ENCODE data around the gene MED9. TPM values are rescaled to one million over a fixed set of nuclear protein-coding genes. Genes with fewer than 3 reads are reported as not detected.

The MED9 gene
- total and polyA plus RNA-seq, 10 of the 15 experiments (the other 5 are each of a cell fraction or from before 2014, with no cell fraction given) = 1.5 to 22.4 (median 14.8) TPM

DNA sequence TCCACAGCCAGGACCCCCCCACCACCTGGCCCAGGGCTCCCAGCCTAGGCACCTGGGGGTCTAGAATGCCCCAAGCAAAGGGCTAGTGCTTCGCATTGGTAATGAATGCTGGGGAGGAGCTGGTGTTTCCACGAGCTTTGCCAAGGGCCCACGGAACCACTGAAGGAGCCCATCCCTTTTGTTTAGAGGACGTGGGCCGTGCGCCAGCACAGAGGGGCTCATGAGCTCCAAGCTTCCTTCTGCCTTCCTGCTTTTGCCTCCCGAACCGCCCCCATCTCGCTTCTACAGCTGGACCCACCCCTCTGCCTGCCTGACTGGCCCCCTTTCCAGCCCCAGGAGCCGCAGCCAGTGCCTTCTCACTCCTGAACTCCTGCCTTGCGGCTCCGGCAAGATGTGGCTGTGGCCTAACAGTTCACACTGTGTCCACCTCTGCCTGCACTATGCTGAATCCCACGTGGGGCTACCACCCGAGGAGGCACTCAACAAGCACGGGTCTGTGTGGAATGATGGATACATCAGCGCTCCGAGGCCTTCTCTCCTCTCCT lies 51.2 kb downstream of the MED9 start:
- in situ Hi-C loops (cut with MboI) (no loop called here), intact Hi-C loops (cut with micrococcal nuclease; ENCODE audit: unreplicated experiment) (no loop called here)
- SMC1A ChIA-PET (ENCODE audit: uncharacterized antibody, unreplicated experiment) = no interaction called here
- Histone ChIP-seq H3K36me3 (ENCODE audit: control insufficient read depth in 2 of 2, insufficient read depth in 2 of 2, low read length in 1 of 2) (no peaks in the 10 kb centered on the region), H3K4me2 (ENCODE audit: control insufficient read depth, insufficient read depth) (no peak overlapping the region), H3K79me2 (ENCODE audit: control insufficient read depth, insufficient read depth, low read length) (no peaks in the 10 kb centered on the region), H4K20me1 (ENCODE audit: control insufficient read depth, insufficient read depth) (no peaks in the 10 kb centered on the region), H3K4me3 (no peak overlapping the region), H3K9ac (ENCODE audit: control insufficient read depth, insufficient read depth, low read length) (no peak overlapping the region), H3K9me3 (replicated peaks; ENCODE audit: control insufficient read depth, insufficient read depth, low read length) (no peaks in the 10 kb centered on the region), H2AFZ (ENCODE audit: control insufficient read depth, low read depth, low read length) (no peak overlapping the region), H3K4me1 (ENCODE audit: control insufficient read depth, insufficient read depth, low read length) (no peaks in the 10 kb centered on the region), H3K27me3 (replicated peaks in 1 of 2; ENCODE audit: control insufficient read depth in 2 of 2, insufficient read depth in 2 of 2, low read length in 1 of 2) (no peaks in the 10 kb centered on the region; a peak in 1 of 4 replicates), H3K27ac (ENCODE audit: control insufficient read depth, insufficient read depth) (no peak overlapping the region)
- RAD21 ChIA-PET (ENCODE audit: unreplicated experiment) = interaction anchor here (0.6 kb wide), 1 partner anchor 16 kb away, joined by 5 read pairs; no protein-coding TSS in a partner anchor
- TF ChIP-seq, protein P1, sequence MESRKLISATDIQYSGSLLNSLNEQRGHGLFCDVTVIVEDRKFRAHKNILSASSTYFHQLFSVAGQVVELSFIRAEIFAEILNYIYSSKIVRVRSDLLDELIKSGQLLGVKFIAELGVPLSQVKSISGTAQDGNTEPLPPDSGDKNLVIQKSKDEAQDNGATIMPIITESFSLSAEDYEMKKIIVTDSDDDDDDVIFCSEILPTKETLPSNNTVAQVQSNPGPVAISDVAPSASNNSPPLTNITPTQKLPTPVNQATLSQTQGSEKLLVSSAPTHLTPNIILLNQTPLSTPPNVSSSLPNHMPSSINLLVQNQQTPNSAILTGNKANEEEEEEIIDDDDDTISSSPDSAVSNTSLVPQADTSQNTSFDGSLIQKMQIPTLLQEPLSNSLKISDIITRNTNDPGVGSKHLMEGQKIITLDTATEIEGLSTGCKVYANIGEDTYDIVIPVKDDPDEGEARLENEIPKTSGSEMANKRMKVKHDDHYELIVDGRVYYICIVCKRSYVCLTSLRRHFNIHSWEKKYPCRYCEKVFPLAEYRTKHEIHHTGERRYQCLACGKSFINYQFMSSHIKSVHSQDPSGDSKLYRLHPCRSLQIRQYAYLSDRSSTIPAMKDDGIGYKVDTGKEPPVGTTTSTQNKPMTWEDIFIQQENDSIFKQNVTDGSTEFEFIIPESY (IDR thresholded peaks at IDR 0.05) = no peak
- no peak for TF ChIP-seq IKZF1 (conservative IDR thresholded peaks at IDR 0.05)
- POLR2A ChIA-PET = no interaction called here
- 53% methylated on average over 17 of the region's 17 CpGs for WGBS (ENCODE audit: insufficient coverage, insufficient replicate concordance, low lambda C conversion rate, missing lambda C conversion rate)
- no peak for DNase-seq (ENCODE audit: low read depth, low spot score)
- CTCF ChIA-PET = no interaction called here
- no peak for FAIRE-seq
- no TSS peak for BruUV-seq (replicated peaks)
- ATAC-seq = no peak

DNA sequence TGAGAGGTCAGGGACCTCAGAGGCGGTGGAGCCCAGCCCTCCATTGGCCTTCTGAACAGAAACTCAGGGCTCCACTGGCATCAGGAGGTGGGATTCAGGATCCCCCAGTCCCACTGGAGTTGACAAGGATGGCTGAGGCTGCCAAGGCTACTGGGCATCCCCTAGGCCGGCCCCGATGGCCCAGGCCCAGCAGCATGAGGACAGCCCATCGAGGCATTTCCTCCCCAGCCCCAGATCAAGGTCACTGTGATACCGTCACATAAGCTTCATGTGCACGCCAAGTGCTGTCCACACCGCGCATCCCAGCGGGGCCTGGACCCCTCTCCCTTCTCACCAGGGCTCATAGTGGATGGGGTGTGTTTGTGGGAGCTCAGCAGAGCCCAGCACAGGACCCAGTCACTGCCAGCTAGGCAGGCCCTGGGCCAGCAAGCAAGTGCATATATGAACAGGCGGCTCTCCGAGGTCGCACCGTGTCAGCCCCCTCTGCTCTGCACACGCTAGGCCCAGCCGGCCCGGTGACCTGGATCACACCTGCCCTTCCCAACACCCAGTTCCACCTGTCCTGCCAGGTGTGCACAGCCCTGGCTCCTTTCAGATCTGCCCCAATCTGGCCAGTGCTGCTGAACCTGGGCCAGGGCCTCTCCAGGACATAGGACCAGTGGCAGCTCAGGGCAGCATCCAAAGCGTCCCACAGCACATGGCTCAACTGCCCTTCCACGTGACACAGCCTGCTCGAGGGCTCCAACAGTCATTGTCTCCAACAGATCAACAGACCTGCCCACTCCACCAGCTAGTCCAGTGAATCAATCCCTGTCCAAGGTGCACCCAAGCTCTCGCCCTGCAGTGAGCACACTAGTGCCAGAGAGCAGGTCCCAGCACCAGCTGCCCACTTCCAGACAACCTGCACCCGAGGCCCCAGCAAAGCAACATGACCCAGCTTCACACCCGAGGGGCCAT lies 52.2 kb downstream of the MED9 start:
- POLR2A ChIA-PET = no interaction called here
- SMC1A ChIA-PET (ENCODE audit: uncharacterized antibody, unreplicated experiment) = no interaction called here
- no peaks in the 10 kb centered on the region for H3K79me2 ChIP-seq (ENCODE audit: control insufficient read depth, insufficient read depth, low read length)
- H3K27me3 ChIP-seq (replicated peaks in 1 of 2; ENCODE audit: control insufficient read depth in 2 of 2, insufficient read depth in 2 of 2, low read length in 1 of 2) = no peaks in the 10 kb centered on the region; a peak in 1 of 4 replicates
- ATAC-seq = no peak
- H2AFZ ChIP-seq (ENCODE audit: control insufficient read depth, low read depth, low read length) = no peak overlapping the region
- no peaks in the 10 kb centered on the region for H4K20me1 ChIP-seq (ENCODE audit: control insufficient read depth, insufficient read depth)
- RAD21 ChIA-PET (ENCODE audit: unreplicated experiment) = interaction anchor here (0.6 kb wide), 2 partner anchors 15 to 112 kb away, joined by 3 to 5 read pairs; no protein-coding TSS in a partner anchor
- BruUV-seq (replicated peaks) = no TSS peak
- H3K9ac ChIP-seq (ENCODE audit: control insufficient read depth, insufficient read depth, low read length) = no peak overlapping the region
- FAIRE-seq = no peak
- intact Hi-C loops (cut with micrococcal nuclease; ENCODE audit: unreplicated experiment) (no loop called here), in situ Hi-C loops (cut with MboI) (no loop called here)
- no peaks in the 10 kb centered on the region for H3K36me3 ChIP-seq (ENCODE audit: control insufficient read depth in 2 of 2, insufficient read depth in 2 of 2, low read length in 1 of 2)
- H3K4me3 ChIP-seq = no peak overlapping the region
- H3K9me3 ChIP-seq (replicated peaks; ENCODE audit: control insufficient read depth, insufficient read depth, low read length) = no peaks in the 10 kb centered on the region
- 57% methylated on average over 22 of the region's 22 CpGs for WGBS (ENCODE audit: insufficient coverage, insufficient replicate concordance, low lambda C conversion rate, missing lambda C conversion rate)
- no peak overlapping the region for H3K4me2 ChIP-seq (ENCODE audit: control insufficient read depth, insufficient read depth)
- no peaks in the 10 kb centered on the region for H3K4me1 ChIP-seq (ENCODE audit: control insufficient read depth, insufficient read depth, low read length)
- DNase-seq (ENCODE audit: low read depth, low spot score) = no peak
- CTCF ChIA-PET = no interaction called here
- no peak overlapping the region for H3K27ac ChIP-seq (ENCODE audit: control insufficient read depth, insufficient read depth)
- no peak for TF ChIP-seq TCF3 (IDR thresholded peaks at IDR 0.05; ENCODE audit: borderline replicate concordance, insufficient read depth, low read depth, low read length)
- no peak for TF ChIP-seq TARDBP (IDR thresholded peaks at IDR 0.05; ENCODE audit: borderline replicate concordance)
- TF ChIP-seq, protein P2, sequence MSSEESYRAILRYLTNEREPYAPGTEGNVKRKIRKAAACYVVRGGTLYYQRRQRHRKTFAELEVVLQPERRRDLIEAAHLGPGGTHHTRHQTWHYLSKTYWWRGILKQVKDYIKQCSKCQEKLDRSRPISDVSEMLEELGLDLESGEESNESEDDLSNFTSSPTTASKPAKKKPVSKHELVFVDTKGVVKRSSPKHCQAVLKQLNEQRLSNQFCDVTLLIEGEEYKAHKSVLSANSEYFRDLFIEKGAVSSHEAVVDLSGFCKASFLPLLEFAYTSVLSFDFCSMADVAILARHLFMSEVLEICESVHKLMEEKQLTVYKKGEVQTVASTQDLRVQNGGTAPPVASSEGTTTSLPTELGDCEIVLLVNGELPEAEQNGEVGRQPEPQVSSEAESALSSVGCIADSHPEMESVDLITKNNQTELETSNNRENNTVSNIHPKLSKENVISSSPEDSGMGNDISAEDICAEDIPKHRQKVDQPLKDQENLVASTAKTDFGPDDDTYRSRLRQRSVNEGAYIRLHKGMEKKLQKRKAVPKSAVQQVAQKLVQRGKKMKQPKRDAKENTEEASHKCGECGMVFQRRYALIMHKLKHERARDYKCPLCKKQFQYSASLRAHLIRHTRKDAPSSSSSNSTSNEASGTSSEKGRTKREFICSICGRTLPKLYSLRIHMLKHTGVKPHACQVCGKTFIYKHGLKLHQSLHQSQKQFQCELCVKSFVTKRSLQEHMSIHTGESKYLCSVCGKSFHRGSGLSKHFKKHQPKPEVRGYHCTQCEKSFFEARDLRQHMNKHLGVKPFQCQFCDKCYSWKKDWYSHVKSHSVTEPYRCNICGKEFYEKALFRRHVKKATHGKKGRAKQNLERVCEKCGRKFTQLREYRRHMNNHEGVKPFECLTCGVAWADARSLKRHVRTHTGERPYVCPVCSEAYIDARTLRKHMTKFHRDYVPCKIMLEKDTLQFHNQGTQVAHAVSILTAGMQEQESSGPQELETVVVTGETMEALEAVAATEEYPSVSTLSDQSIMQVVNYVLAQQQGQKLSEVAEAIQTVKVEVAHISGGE (CRISPR knock-in tag; IDR thresholded peaks at IDR 0.05) = no peak
- no peak for TF ChIP-seq SMAD1 (IDR thresholded peaks at IDR 0.05; ENCODE audit: low read depth, partially characterized antibody)
- no peak for TF ChIP-seq ESRRA (IDR thresholded peaks at IDR 0.05; ENCODE audit: low read length)
